Neuronal stem cell (in vitro differentiated cells): Measurements from ENCODE around the gene SENP2.

ENCODE experiments used
- DNase-seq: peaks from one replicate; pipeline ENCODE4 v3.0.0-alpha.2; 2013; ENCODE audit warnings: low spot score
- H2AFZ ChIP-seq: one replicate; pipeline ENCODE4 v1.6.1; 2013; ENCODE audit warnings: mild to moderate bottlenecking, low read length, inconsistent platforms
- H2AK5ac ChIP-seq: 2 replicates; pipeline ENCODE4 v1.6.1; 2013; ENCODE audit warnings: low read depth, mild to moderate bottlenecking, inconsistent platforms, low read length, moderate library complexity, mixed read lengths
- H2BK120ac ChIP-seq: 2 replicates; pipeline ENCODE4 v1.6.1; 2013; ENCODE audit warnings: low read depth, mild to moderate bottlenecking, inconsistent platforms, low read length, moderate library complexity, mixed read lengths
- H2BK12ac ChIP-seq: one replicate; pipeline ENCODE4 v1.6.1; 2013; ENCODE audit warnings: low read length, inconsistent platforms
- H2BK15ac ChIP-seq: 2 replicates; pipeline ENCODE4 v1.6.1; 2013; ENCODE audit warnings: mild to moderate bottlenecking, low read length, inconsistent platforms, mixed read lengths
- H2BK5ac ChIP-seq: one replicate; pipeline ENCODE4 v1.6.1; 2013; ENCODE audit warnings: inconsistent platforms, mild to moderate bottlenecking, low read length, moderate library complexity
- H3K14ac ChIP-seq: one replicate; pipeline ENCODE4 v1.6.1; 2013; ENCODE audit warnings: low read length, inconsistent platforms
- H3K18ac ChIP-seq: 2 replicates; pipeline ENCODE4 v1.6.1; 2013; ENCODE audit warnings: low read length, inconsistent platforms
- H3K23ac ChIP-seq: 2 replicates; pipeline ENCODE4 v1.6.1; 2013; ENCODE audit warnings: low read depth, mild to moderate bottlenecking, mixed read lengths, low read length, inconsistent platforms; ENCODE audit not compliant: poor library complexity
- H3K27ac ChIP-seq: replicated peaks from 3 replicates; pipeline ENCODE4 v1.5.1; 2013; ENCODE audit warnings: low read length, inconsistent platforms
- H3K27me3 ChIP-seq, 3 experiments: 2 replicates each; pipeline ENCODE4 v1.6.1; 2013; ENCODE audit warnings: low read length in 3 of 3, mild to moderate bottlenecking in 2 of 3, inconsistent platforms in 1 of 3, low read depth in 1 of 3, mixed read lengths in 1 of 3, moderate library complexity in 1 of 3; ENCODE audit not compliant: control insufficient read depth in 3 of 3, insufficient read depth in 3 of 3
- H3K36me3 ChIP-seq, 2 donors: replicated peaks in 1 of 2; 2 replicates each; pipeline ENCODE4 v1.6.1; 2013; ENCODE audit warnings: low read length in 2 of 2; ENCODE audit not compliant: control insufficient read depth in 2 of 2, insufficient read depth in 2 of 2
- H3K4ac ChIP-seq: 2 replicates; pipeline ENCODE4 v1.6.1; 2013; ENCODE audit warnings: inconsistent platforms, mild to moderate bottlenecking, low read length, moderate library complexity
- H3K4me1 ChIP-seq, 2 donors: 1 replicate in 1 of 2; 2 replicates in 1 of 2; pipeline ENCODE4 v1.6.1; 2013; ENCODE audit warnings: low read length in 2 of 2, low read depth in 1 of 2; ENCODE audit not compliant: control insufficient read depth in 2 of 2, insufficient read depth in 1 of 2
- H3K4me2 ChIP-seq: one replicate; pipeline ENCODE4 v1.6.1; 2013; ENCODE audit warnings: mild to moderate bottlenecking, low read length, inconsistent platforms; ENCODE audit not compliant: insufficient read depth, poor library complexity, severe bottlenecking
- H3K4me3 ChIP-seq, 2 donors: 2 replicates each; pipeline ENCODE4 v1.5.1; 2013; ENCODE audit warnings: low read length in 2 of 2, mild to moderate bottlenecking in 2 of 2, inconsistent platforms in 1 of 2, moderate library complexity in 1 of 2
- H3K79me1 ChIP-seq: one replicate; pipeline ENCODE4 v1.6.1; 2013; ENCODE audit warnings: low read depth, mild to moderate bottlenecking, inconsistent platforms, low read length, moderate library complexity
- H3K9ac ChIP-seq: one replicate; pipeline ENCODE4 v1.6.1; 2013; ENCODE audit warnings: mild to moderate bottlenecking, low read depth, low read length, inconsistent platforms; ENCODE audit not compliant: poor library complexity
- H3K9me3 ChIP-seq, 2 donors: replicated peaks in 1 of 2; 2 replicates each; pipeline versions ENCODE3 to v1.6.1; 2013; ENCODE audit warnings: low read length in 2 of 2, mild to moderate bottlenecking in 2 of 2, inconsistent platforms in 1 of 2, low read depth in 1 of 2, mixed read lengths in 1 of 2, moderate library complexity in 1 of 2; ENCODE audit not compliant: control insufficient read depth in 2 of 2, insufficient read depth in 1 of 2
- H4K8ac ChIP-seq: one replicate; pipeline ENCODE4 v1.6.1; 2013; ENCODE audit warnings: low read depth, mild to moderate bottlenecking, inconsistent platforms, low read length, moderate library complexity
- H4K91ac ChIP-seq: one replicate; pipeline ENCODE4 v1.6.1; 2013; ENCODE audit warnings: low read length, low read depth, mild to moderate bottlenecking, inconsistent platforms; ENCODE audit not compliant: poor library complexity
- WGBS, 2 donors: extraction: QIAGEN DNeasy Blood & Tissue Kit; methylation state at CpG; one replicate each; pipeline ENCODE4 v1.1.7; 2013; ENCODE audit warnings: missing lambda C conversion rate in 2 of 2, mixed read lengths in 1 of 2; ENCODE audit not compliant: insufficient read length in 2 of 2, insufficient replicate concordance in 1 of 2; ENCODE audit errors: extremely low coverage in 2 of 2; 5-methylcytosine and 5-hydroxymethylcytosine counted together

Gene SENP2

GRCh38 chr3:185667574-185667973, 81.5 kb downstream of the SENP2 start:
- H3K79me1 ChIP-seq = no peaks in the 10 kb centered on the region
- no peak overlapping the region for H3K4me3 ChIP-seq
- no peaks in the 10 kb centered on the region for H3K27me3 ChIP-seq
- H2BK15ac ChIP-seq = no peak overlapping the region
- no peak overlapping the region for H2BK5ac ChIP-seq
- DNase-seq = no peak
- H3K4me1 ChIP-seq = no peaks in the 10 kb centered on the region
- no peak overlapping the region for H4K91ac ChIP-seq
- peaks cover 20 to 93% of the 10 kb centered on the region in 2 donors for H3K36me3 ChIP-seq
- H2BK120ac ChIP-seq = no peak overlapping the region
- H2AK5ac ChIP-seq = no peak overlapping the region
- H2BK12ac ChIP-seq = no peak overlapping the region
- no peak overlapping the region for H3K9ac ChIP-seq
- WGBS, 2 donors = no CpG with 5 or more reads among the region's 4 CpGs
- no peak overlapping the region for H3K27ac ChIP-seq
- H3K14ac ChIP-seq = no peak overlapping the region
- H3K18ac ChIP-seq = no peak overlapping the region
- H3K4ac ChIP-seq = no peak overlapping the region
- no peak overlapping the region for H4K8ac ChIP-seq
- no peak overlapping the region for H3K23ac ChIP-seq
- H2AFZ ChIP-seq = no peak overlapping the region
- H3K9me3 ChIP-seq = peaks cover 1 to 14% of the 10 kb centered on the region in 2 donors
- H3K4me2 ChIP-seq = no peak overlapping the region

GRCh38 chr3:185677146-185677829, 91.2 kb downstream of the SENP2 start:
- H3K4ac ChIP-seq = no peak overlapping the region
- H3K9me3 ChIP-seq = peaks cover 0 to 34% of the 10 kb centered on the region in 2 donors
- no peak overlapping the region for H2AFZ ChIP-seq
- H3K18ac ChIP-seq = no peak overlapping the region
- no peaks in the 10 kb centered on the region for H3K4me1 ChIP-seq
- H2AK5ac ChIP-seq = no peak overlapping the region
- peaks cover 32 to 94% of the 10 kb centered on the region in 2 donors for H3K36me3 ChIP-seq
- no peak overlapping the region for H3K23ac ChIP-seq
- no peak overlapping the region for H2BK5ac ChIP-seq
- H4K8ac ChIP-seq = no peak overlapping the region
- H3K4me3 ChIP-seq = no peak overlapping the region
- H3K27me3 ChIP-seq = no peaks in the 10 kb centered on the region
- no peak overlapping the region for H2BK15ac ChIP-seq
- no peak overlapping the region for H2BK12ac ChIP-seq
- H3K14ac ChIP-seq = no peak overlapping the region
- H3K4me2 ChIP-seq = no peak overlapping the region
- H2BK120ac ChIP-seq = no peak overlapping the region
- H3K27ac ChIP-seq = no peak overlapping the region
- no peaks in the 10 kb centered on the region for H3K79me1 ChIP-seq
- no CpG with 5 or more reads among the region's 1 CpG for WGBS, 2 donors
- H3K9ac ChIP-seq = no peak overlapping the region
- H4K91ac ChIP-seq = no peak overlapping the region
- DNase-seq = peak; percentile 40

GRCh38 chr3:185678027-185678426, 91.9 kb downstream of the SENP2 start:
- H3K9me3 ChIP-seq = peaks cover 0 to 41% of the 10 kb centered on the region in 2 donors
- H3K4me2 ChIP-seq = no peak overlapping the region
- no peak overlapping the region for H3K14ac ChIP-seq
- H3K4me1 ChIP-seq = no peaks in the 10 kb centered on the region
- H3K4ac ChIP-seq = no peak overlapping the region
- no peak overlapping the region for H2AFZ ChIP-seq
- no CpG with 5 or more reads among the region's 1 CpG for WGBS, 2 donors
- no peak overlapping the region for H2BK120ac ChIP-seq
- no peaks in the 10 kb centered on the region for H3K79me1 ChIP-seq
- H2BK12ac ChIP-seq = no peak overlapping the region
- H3K4me3 ChIP-seq = no peak overlapping the region
- no peak overlapping the region for H3K27ac ChIP-seq
- no peak for DNase-seq
- no peak overlapping the region for H3K18ac ChIP-seq
- H3K9ac ChIP-seq = no peak overlapping the region
- H2AK5ac ChIP-seq = no peak overlapping the region
- H3K27me3 ChIP-seq = no peaks in the 10 kb centered on the region
- no peak overlapping the region for H3K23ac ChIP-seq
- H3K36me3 ChIP-seq = peaks cover 28 to 94% of the 10 kb centered on the region in 2 donors
- no peak overlapping the region for H4K8ac ChIP-seq
- no peak overlapping the region for H2BK5ac ChIP-seq
- H4K91ac ChIP-seq = no peak overlapping the region
- no peak overlapping the region for H2BK15ac ChIP-seq

GRCh38 chr3:185680231-185680630, 94.1 kb downstream of the SENP2 start:
- no peak overlapping the region for H2BK120ac ChIP-seq
- no peak overlapping the region for H3K4ac ChIP-seq
- H3K79me1 ChIP-seq = no peaks in the 10 kb centered on the region
- H3K9me3 ChIP-seq = peaks cover 0 to 43% of the 10 kb centered on the region in 2 donors
- H3K4me2 ChIP-seq = no peak overlapping the region
- H3K23ac ChIP-seq = no peak overlapping the region
- no peak overlapping the region for H3K14ac ChIP-seq
- no peak overlapping the region for H2AK5ac ChIP-seq
- H2BK12ac ChIP-seq = no peak overlapping the region
- no peak overlapping the region for H3K4me3 ChIP-seq
- H3K9ac ChIP-seq = no peak overlapping the region
- H2BK5ac ChIP-seq = no peak overlapping the region
- no peak overlapping the region for H3K27ac ChIP-seq
- no peak overlapping the region for H2AFZ ChIP-seq
- no CpG with 5 or more reads among the region's 4 CpGs for WGBS, 2 donors
- H4K8ac ChIP-seq = no peak overlapping the region
- H2BK15ac ChIP-seq = no peak overlapping the region
- no peaks in the 10 kb centered on the region for H3K4me1 ChIP-seq
- no peak for DNase-seq
- no peaks in the 10 kb centered on the region for H3K27me3 ChIP-seq
- H4K91ac ChIP-seq = no peak overlapping the region
- no peak overlapping the region for H3K18ac ChIP-seq
- H3K36me3 ChIP-seq = peaks cover 20 to 94% of the 10 kb centered on the region in 2 donors
